ENCODE measurements around the gene EPHA3.

Gene EPHA3

DNA sequence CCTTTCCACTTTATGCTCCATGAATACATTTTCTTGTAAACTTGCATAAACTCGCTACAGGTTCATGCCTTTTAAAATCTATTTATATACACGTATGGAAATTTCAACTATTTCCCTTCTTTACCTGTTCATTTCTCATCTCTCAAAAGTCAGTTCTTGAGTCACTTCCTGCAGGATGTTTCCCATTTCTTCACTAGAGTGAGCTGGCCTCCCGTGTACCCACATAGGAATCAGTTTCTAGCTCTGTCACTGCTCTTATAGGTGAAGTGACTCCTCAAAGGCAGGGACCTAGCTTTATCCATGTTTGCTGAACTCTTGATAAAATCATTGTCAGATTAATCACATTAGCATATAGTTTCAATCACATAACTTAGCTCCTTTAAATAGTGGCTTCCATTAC, 259.7 kb downstream of the EPHA3 start:
- DNase-seq = no peak

DNA sequence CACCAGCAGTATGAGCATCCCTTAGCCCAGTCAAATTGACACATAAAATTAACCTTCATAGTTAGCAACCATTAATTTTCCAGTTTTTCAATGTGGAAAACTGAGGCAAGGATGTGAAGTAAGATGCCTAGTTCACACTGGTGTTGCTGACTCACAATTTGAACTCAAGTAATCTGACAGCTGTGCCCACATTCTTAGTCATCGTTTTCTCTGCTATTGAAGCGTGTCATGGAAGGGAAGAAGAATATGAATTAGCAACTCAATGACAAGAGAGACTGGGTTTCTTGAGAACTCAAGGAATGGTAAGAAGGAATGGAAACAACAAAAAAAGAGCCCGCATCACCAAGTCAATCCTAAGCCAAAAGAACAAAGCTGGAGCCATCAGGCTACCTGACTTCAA, 261.4 kb downstream of the EPHA3 start:
- no peak for DNase-seq

- peak; percentile 56 for DNase-seq
Observed at GRCh38 chr3:89372456-89372855, 265.0 kb downstream of the EPHA3 start.

- DNase-seq = no peak
Observed at GRCh38 chr3:89373434-89373833, 266.0 kb downstream of the EPHA3 start.

- no peak for DNase-seq
Observed at GRCh38 chr3:89375451-89375850, 268.0 kb downstream of the EPHA3 start.

DNA sequence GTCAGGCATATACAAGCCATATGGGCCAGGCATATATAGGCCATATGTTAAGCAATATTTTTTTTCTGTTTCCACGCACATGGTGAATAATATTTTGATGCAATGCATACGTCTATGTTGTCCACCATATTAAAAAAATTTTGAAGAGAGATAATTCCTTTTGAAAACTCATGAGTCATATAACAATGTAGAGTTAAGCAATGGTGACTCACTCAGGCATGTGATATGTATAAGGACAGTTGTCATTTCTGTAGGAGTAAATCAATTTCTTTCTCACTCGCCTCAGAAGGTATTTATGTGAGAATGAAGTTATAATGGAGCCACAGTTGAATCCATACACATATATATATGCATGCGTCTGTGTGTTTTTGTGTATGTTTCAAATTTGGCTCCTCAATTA, 272.6 kb downstream of the EPHA3 start:
- peak; percentile 57 for DNase-seq

- no peak for DNase-seq
Observed at GRCh38 chr3:89392991-89393390, 285.6 kb downstream of the EPHA3 start.

GRCh38 chr3:89395456-89395855, 288.0 kb downstream of the EPHA3 start:
- DNase-seq = no peak

- no peak for DNase-seq
Observed at GRCh38 chr3:89395996-89396395, 288.6 kb downstream of the EPHA3 start.

DNA sequence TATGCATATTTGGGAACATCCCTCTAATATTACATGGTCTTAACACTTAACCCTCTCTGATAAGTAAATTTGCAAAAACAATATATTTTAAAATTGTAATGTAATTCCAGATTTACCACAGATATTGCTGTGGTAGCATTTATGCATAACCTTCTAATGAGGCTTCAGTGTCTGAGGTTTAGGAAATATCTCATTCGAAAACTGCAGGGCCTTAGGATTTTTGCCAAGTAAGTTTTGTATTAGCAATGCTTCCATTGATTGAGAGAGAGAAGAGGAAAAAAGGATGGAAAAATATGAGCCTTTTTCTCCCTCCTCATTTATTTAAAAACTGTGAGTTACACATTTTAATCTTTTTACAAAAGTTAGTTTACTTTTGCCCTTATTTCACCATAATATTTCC, 294.6 kb downstream of the EPHA3 start:
- DNase-seq = peak; percentile 36

DNA sequence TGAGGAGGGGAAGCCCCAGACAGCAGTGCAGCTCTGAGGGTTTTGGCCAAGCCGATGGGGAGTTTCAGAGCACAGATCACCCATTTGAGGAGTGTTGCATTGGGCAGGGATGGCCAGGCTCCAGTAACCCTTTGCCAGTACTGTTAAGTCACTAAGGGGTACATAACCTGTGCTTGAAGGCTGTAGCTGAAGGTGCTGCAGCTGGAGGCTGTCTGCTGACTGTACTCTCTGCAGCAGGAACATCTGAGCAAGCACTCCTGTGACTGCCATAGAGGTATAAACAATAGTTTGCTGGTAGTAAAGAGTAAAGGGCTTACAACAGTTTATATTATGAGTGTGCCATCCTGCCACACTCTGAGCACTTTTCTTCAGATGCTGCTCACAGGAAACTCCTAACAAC, 297.8 kb downstream of the EPHA3 start:
- DNase-seq = no peak

GRCh38 chr3:89405593-89405992, 298.2 kb downstream of the EPHA3 start:
- no peak for DNase-seq

DNA sequence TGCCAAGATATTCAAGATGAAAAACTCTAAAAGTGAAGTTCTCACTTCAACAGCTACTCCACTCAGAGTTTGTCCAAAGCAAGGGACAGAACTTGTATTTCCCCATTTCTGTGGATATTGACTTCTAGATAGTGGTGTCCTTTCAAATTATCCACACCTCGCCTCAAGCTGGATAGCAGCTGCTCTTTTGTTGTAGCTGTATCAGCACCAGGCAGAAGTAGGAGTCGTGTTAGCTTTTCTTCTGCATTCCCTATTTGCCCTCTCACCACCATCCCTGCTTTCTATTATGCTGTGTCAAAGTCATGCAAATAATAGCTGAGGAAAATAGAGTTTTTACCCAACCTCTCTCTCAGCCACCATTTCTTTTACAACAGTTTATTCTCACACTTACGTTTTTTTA, 303.8 kb downstream of the EPHA3 start:
- no peak for DNase-seq

GRCh38 chr3:89414270-89414669, 306.8 kb downstream of the EPHA3 start:
- DNase-seq = no peak

DNA sequence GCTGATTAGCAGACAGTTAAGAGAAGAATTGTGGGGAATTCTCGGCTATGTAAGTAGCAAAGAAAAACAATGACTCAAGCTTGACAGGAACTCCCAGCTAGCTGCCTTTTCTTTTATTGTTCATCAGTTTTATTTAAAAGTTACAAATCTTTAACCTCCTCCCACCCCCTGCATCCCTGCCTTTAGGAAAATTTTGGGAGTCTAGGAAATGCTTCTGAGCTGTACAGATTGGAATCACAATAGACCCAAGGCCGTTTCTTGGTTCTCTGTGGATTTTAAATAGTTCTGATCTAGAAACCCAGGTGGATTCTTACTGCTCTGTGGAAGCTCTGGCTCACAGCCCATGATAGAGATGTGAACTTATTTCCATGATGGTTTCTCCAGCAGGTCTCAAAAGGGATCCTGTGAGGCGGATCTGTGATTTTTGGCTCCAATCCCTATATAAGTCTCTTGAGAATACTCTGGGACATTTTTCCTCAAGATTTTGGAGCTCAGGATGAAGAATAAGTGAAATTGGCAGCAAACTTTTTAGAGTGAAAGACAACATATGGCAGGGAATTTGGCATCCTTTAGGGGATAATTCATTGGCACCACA, 312.3 kb downstream of the EPHA3 start:
- DNase-seq = peak; percentile 29

GRCh38 chr3:89426060-89426459, 318.6 kb downstream of the EPHA3 start:
- DNase-seq = no peak

DNA sequence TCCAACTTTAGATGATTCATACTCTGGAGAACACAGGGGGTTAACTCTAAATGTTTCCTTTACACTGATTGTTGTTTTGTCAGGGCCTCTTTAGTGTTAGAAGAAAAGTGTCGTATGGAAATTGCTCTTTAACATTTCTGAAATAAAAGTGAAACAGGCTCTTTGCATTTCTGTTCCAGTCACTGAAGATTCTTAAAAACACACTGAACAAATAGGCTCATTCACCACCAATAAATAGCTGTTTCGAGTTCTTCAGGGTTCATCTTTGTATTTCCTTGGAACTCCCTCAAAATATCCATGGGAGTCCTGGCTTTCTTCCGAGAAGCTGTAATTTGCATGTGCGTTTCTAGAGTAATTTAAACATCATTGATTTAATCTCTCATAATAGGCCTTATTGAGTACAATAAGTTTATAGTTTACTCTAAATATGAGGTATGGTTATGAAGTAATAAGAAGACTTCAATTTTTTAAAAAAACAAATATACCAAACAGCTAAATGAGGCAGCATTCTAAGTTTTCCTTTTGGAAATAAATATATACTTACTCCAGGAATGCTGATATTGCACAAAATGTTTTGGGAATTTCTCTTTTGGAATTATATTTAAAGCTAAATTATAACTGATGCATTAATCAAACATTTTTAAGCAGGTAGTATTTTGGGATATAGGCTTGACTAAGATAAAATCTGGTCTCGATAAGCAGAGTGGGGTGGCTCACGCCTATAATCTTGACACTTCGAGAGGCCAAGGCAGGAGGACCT, 327.4 kb downstream of the EPHA3 start:
- DNase-seq = peak; percentile 10

DNA sequence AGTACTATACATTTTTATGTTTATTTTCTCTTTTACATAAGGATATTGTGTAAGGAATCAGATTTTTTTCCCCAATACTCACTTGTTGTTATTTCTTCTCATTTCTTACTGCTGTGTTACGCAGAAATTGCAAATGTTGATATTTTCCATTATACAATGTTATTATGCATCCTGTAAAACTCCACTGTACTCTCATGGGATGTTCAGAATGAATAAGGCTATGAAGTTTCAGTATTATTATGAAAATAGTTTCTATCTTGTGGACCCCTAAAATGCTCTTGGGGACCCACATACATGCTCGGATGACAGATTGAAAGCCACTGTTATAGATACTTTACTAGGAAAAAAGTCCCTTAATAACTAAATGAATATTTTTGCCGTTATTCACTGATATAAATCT, 329.4 kb downstream of the EPHA3 start:
- no peak for DNase-seq

GRCh38 chr3:89440386-89440785, 333.0 kb downstream of the EPHA3 start:
- DNase-seq = no peak

DNA sequence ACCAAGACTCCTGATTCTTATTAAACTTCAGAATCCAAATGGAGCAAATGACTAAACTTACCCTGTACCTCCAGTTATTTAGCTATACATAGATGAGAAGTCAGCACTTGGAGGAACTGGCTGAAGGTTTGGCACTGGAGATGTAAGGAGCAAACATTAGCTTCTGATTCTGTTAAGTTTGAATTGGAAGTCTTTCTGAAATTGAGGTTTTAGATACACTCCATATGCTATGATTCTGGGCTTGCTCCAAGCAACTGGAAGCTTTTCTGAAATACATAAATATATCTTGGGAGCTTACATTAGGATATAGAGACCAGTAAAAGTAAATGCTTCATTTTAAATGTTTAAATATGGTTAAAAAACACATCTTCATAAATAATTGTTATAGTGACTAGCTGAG, 333.7 kb downstream of the EPHA3 start:
- DNase-seq = no peak

GRCh38 chr3:89446593-89446992, 339.2 kb downstream of the EPHA3 start:
- no peak for DNase-seq

- DNase-seq = no peak
Observed at GRCh38 chr3:89447243-89447642, 339.8 kb downstream of the EPHA3 start.

- DNase-seq = peak; percentile 1
Observed at GRCh38 chr3:89449086-89449485, 341.7 kb downstream of the EPHA3 start.

- DNase-seq = no peak
Observed at GRCh38 chr3:89452066-89452465, 344.6 kb downstream of the EPHA3 start.

GRCh38 chr3:89455240-89455639, 347.8 kb downstream of the EPHA3 start:
- DNase-seq = no peak

Measured in fibroblast of skin of scalp (primary cell).